GM12873 (cell line): ENCODE data around the gene NUMB.

Experiments used
- TF ChIP-seq, protein P1 (sequence below): IDR thresholded peaks from 2 replicates; pipeline ENCODE4 v1.5.1; 2012; ENCODE audit warnings: low read depth, mild to moderate bottlenecking, moderate library complexity, low read length, control low read depth; ENCODE audit not compliant: insufficient read depth; ENCODE audit errors: missing control alignments

NUMB gene

GRCh38 chr14:73255693-73256225 lies 202.6 kb downstream of the NUMB start:
- TF ChIP-seq, protein P1, sequence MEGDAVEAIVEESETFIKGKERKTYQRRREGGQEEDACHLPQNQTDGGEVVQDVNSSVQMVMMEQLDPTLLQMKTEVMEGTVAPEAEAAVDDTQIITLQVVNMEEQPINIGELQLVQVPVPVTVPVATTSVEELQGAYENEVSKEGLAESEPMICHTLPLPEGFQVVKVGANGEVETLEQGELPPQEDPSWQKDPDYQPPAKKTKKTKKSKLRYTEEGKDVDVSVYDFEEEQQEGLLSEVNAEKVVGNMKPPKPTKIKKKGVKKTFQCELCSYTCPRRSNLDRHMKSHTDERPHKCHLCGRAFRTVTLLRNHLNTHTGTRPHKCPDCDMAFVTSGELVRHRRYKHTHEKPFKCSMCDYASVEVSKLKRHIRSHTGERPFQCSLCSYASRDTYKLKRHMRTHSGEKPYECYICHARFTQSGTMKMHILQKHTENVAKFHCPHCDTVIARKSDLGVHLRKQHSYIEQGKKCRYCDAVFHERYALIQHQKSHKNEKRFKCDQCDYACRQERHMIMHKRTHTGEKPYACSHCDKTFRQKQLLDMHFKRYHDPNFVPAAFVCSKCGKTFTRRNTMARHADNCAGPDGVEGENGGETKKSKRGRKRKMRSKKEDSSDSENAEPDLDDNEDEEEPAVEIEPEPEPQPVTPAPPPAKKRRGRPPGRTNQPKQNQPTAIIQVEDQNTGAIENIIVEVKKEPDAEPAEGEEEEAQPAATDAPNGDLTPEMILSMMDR = no peak

GRCh38 chr14:73255005-73255400 lies 203.3 kb downstream of the NUMB start:
- TF ChIP-seq, protein P1 = no peak

DNA sequence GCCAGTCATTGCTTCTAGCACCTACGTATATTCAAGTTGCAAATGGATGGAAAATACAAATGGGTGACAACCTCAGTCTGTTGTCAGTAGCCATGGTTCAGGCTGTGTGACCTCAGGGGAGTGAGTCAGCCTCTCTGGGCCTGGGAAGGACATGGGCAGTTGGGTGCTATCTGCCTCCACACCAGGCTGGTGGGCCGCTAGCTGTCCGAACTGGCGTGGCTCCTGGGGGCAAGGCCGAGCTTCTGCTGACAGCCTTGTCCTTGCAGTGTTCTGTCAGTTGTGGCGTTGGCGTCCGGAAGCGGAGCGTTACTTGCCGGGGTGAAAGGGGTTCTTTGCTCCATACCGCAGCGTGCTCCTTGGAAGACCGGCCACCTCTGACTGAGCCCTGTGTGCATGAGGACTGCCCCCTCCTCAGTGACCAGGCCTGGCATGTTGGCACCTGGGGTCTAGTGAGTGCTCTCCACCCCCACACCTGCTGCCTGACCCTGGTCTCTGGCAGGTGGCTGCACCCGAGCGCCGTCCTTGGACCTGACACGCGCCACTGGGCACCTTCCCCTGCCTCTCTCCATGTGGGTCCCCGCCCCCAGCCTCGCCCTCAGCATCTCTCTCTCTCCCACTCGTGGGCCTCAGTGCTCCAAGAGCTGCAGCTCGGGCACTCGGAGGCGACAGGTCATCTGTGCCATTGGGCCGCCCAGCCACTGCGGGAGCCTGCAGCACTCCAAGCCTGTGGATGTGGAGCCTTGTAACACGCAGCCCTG lies 203.9 kb downstream of the NUMB start:
- TF ChIP-seq, protein P1 = no peak

- TF ChIP-seq, protein P1 = no peak
Observed at GRCh38 chr14:73253721-73254120, 204.6 kb downstream of the NUMB start.

DNA sequence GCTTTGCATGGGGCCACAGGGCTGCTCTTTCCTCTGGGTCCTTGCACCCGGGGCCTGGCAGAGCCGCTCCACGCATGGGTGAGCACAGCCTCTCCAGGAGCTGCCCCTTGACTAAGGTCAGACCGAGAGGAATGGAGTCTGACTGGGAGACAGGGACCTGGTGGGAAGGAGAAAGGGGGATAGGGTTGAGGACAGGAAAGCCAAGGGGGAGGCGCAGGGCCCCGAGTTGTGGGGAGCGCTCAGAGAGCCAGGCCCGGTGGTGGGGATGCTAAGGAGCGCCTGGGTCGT lies 205.1 kb downstream of the NUMB start:
- TF ChIP-seq, protein P1 = no peak

DNA sequence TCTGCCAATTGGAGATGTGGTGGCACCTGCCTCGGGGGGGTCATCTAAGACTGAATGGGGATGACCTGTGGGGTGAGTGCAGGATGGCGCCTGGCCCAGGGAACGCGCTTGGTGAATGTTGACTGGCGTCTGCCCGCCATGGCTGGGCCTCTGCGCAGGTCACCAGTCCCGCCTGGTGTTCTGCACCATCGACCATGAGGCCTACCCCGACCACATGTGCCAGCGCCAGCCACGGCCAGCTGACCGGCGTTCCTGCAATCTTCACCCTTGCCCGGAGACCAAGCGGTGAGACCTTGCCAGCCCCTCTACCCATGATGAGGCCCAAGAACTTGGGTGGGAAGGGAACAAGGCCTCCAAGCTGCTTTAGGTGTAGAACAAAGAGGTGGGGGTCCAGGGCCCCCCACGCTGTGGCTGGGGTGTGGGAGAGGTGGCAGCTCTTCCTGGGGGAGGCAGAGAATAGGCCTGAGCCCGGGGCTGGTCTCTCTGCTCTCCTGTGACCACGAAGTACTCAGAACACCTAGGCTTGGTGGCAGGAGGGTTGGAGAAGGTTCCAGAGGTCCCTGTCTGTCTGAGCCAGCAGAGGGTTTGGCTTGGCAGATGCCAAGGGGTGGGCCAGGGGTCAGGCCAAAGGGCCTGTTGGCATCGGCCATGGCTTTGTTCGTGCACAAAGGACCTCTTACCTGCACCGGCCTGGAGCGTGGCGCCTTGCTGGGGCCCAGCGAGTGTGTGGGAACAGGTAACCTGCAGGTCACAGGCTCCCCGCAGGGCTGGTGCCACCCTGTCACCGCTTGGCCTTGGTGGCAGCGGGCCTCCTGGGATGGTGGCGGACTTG lies 205.6 kb downstream of the NUMB start:
- TF ChIP-seq, protein P1 = no peak

GRCh38 chr14:73251516-73252215 lies 206.7 kb downstream of the NUMB start:
- TF ChIP-seq, protein P1 = no peak
